VCaP (cell line): ENCODE results near the gene PPFIA1.

ENCODE experiments used
- H3K27ac ChIP-seq: fragments of 450-650 bp; 2 replicates; pipeline ENCODE4 v1.5.1; 2017
- CTCF ChIP-seq: fragments of 450-650 bp; conservative IDR thresholded peaks from 2 replicates; pipeline ENCODE4 v1.5.1; 2017; ENCODE audit warnings: mild to moderate bottlenecking, moderate library complexity

The PPFIA1 gene

GRCh38 chr11:70352100-70352499, 81.6 kb downstream of the PPFIA1 start:
- H3K27ac ChIP-seq: no peak overlapping the region
- no peak for TF ChIP-seq CTCF

DNA sequence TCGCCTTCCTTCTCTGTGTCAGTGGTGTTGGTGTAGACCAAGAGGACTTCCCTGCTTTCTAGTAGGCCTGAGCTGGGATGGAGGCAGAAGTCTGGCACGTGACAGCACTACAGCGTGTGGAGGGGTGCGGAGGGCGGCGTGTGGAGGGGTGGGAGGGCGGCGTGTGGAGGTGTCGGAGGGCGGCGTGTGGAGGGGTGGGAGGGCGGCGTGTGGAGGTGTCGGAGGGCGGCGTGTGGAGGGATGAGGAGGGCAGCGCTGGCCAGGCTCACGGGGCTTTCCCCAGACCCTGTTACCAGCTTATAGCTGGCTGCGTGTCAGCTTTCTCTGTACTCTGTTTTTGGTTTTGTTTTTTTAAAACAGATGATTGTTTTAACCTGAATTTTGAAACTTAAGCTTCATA, 82.1 kb downstream of the PPFIA1 start:
- no peak overlapping the region for H3K27ac ChIP-seq
- no peak for TF ChIP-seq CTCF

GRCh38 chr11:70353329-70353728, 82.8 kb downstream of the PPFIA1 start:
- no peak for TF ChIP-seq CTCF
- H3K27ac ChIP-seq: no peak overlapping the region

- TF ChIP-seq CTCF: no peak
- H3K27ac ChIP-seq: no peak overlapping the region
These were observed 83.5 kb downstream of the PPFIA1 start for GRCh38 chr11:70353900-70354568.

DNA sequence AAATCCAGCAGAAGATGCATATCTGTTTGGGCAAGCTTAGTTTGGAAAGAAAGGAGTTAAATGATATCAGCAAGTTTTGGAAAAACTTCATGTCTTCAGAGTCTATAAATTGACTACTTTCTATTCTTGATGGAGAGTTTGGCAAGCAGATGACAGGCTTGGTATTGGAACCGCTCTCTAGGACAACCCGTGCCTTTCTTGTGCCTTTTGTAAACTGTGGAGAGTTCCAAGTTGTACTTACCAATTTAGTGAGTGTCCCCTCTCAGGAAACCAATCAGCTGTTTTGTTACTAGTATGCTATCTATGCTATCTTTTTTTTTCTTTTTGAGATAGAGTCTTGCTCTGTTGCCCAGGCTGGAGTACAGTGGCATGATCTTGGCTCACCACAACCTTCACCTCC, 84.1 kb downstream of the PPFIA1 start:
- TF ChIP-seq CTCF: no peak
- no peak overlapping the region for H3K27ac ChIP-seq

DNA sequence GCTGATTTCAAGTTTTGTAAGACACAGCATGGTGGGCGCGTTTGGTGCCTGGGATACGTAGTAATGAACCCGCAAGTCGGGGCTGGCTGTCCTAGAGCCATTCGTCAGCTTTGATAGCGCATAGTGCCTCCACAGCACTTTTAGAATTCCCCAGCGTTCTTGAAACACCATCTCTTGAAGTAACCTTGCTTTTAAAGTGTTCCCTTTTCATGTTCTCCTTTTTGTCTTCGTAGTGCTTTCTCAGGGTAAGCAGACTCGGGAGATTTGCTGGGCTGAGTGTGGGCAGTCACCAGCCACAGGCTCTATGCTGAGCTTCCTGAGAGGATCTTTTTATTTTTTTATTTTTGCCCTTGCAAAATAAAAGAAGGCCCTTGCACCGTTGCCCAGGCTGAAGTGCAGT, 88.3 kb downstream of the PPFIA1 start:
- no peak for TF ChIP-seq CTCF
- H3K27ac ChIP-seq: no peak overlapping the region

- H3K27ac ChIP-seq: no peak overlapping the region
- TF ChIP-seq CTCF: no peak
These were observed 89.1 kb downstream of the PPFIA1 start for GRCh38 chr11:70359451-70360205.
